Ecto neural progenitor cell (in vitro differentiated cells): Measurements from ENCODE around the gene RSPO1.

Experiments
- DNase-seq: peaks from one replicate; pipeline ENCODE4 v3.0.0-alpha.2; 2018; ENCODE audit warnings: low spot score

RSPO1 gene

GRCh38 chr1:37564892-37565291 lies 69.8 kb downstream of the RSPO1 start:
- DNase-seq = no peak

GRCh38 chr1:37562984-37563383 lies 71.7 kb downstream of the RSPO1 start:
- no peak for DNase-seq
